GM15510 (cell line): ENCODE measurements around the gene CHMP4A.

ENCODE experiments used
- POLR2A ChIP-seq: IDR thresholded peaks from 3 replicates; pipeline ENCODE4 v1.6.1; 2011; ENCODE audit warnings: borderline replicate concordance; ENCODE audit not compliant: insufficient read length; ENCODE audit errors: extremely low read depth

CHMP4A gene

DNA sequence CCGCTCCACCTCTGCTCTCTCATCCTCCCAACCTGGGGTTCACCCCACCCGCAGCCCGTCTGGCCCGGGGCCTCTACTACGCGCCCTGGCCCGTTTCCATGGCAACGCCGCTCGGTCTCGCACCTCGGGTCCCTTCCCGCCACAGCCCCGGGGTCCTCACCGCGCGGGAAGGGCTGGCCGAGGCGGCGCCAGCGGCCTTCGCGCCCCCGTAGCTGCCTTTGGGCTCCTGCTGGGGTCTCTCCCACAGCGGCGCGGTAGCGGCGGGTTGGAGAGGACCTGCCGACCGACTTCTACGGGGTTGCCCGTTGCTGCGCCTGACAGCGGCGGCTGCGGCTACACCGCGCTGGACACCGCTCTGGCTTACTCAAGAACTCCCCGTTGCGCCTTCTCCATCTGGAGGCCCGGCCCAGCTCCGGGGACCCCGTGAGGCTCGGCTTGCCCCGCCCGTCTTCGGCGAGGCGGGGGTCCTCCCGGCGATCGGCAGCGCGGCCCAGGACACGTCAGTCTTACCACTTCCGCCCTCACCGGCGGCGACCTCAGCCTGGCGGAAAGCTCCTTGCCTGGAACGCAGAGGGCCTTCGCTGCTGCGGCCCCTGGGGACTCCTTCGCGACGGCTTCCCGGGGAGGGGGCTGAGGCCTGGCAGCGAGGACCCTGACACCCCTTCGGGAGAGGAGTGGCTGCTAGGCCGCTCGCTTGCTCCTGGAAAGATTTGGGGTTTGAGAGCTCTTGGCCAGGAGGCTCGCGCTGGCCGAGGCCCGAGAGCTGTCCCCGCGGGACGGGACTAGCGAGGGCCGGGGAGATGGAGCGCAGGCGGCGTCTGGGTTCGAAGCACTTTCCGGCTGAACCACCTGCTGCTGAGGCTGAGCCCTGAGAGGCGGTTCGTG lies 17.9 kb downstream of the CHMP4A start, which contains the start of gene TM9SF1:
TM9SF1 (minus strand) TSS at position 256 of the 885 bp plus-strand sequence. CDS start 422 bp downstream, outside the sequence.
- peak; percentile 67 for TF ChIP-seq POLR2A

DNA sequence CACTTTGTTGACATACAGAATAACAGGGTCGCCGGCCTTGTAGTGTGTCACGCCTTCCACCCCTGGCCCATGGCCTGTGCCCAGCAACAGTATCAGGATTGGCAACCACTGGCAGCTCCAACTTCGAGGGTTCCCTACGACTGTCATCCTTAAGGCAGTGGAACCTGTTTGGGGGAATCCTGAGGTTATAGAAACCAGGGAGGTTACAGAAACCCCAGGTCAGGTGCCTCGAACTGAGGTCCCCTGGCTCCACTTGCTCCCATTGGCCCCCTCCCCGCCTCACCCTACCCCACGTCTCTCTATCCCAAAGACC lies 18.5 kb downstream of the CHMP4A start:
- TF ChIP-seq POLR2A, result no peak

DNA sequence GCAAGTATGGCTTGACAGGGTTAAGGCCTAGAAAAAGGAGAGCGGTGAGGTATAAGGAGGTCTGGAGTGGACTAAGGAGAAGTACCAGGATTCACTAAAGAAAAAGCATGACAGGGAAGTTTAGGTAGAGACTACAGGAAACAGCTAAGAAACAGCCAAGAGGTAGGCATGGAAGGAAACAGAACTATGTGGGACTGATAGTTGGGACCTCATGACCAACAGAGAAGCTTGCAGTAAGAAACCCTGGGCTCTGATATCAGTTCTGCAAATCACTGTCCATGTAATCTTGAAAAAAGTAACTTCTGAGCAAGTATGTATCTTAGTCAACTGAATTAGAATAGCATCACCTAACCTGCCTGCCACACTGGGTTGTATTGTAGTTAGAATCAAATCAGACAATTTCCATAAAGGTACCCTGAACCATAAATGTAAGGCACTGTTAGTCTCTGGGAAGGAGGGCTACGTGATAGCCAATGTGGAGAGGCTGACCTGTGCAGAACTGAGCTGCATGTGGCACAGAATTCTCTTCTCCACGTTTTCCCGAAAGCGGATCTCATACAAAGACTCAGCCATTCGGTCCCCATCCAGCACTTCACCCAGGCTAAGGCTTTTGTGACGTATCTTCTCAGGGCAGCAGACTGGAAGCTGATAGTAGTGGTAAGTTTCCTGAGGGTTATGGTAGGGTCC lies 19.0 kb downstream of the CHMP4A start:
- TF ChIP-seq POLR2A, result no peak

DNA sequence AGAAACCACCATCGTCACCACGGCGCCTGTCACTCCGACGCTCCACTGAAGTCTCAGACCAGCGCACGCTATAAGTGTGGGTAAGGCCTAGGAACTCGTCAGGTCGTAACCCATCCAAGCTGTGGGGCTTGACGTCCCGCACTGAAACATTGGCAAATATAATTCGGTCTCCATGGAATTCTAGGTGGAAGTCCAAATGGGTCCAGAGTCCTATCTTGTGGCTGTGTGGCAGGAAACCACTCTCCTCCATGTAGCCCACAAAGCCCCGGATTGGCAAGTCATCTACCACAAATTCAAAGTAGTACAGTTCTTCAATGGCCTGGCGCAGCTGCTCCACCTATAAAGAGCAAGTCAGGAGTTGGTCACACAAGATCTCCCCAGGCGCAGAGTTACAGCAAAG lies 20.4 kb downstream of the CHMP4A start:
- no peak for TF ChIP-seq POLR2A

DNA sequence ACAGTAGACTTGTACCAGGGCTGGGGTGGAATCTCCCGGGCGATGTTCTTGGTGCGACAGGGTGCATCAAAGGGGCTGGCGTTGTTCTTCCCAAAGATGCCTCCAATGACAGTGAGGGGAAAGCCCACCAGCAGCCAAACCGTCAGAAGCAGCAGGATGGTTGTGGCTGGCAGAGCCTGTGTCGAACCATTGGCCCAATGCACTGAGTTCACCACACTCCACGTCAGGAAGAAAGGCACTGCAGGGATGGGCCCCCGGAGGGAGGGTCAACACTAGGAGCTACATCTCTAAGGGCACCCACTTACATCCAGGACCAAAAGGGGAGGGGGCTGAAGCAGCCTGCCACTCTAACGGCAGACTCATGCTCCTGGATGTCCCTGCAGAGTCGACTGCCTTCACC lies 22.9 kb downstream of the CHMP4A start:
- no peak for TF ChIP-seq POLR2A

DNA sequence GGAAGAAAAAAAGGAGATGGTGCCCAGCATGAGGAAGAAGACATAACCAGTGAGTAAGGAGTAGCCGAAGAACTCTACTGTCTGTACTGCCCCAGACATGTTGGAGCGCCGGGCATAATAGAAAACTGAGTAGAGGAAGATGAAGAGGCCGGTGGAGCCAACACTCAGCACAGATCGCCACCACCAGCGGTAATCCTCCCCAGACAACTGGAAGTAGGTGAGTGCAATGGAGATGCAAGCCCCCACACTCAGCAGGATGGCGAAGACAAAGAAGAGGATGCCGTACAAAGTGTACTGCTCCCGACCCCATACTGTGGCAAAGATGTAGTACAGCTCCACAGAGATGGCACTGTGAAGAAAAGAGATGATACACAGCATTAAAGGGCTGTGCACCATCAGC lies 23.8 kb downstream of the CHMP4A start:
- TF ChIP-seq POLR2A, result no peak

DNA sequence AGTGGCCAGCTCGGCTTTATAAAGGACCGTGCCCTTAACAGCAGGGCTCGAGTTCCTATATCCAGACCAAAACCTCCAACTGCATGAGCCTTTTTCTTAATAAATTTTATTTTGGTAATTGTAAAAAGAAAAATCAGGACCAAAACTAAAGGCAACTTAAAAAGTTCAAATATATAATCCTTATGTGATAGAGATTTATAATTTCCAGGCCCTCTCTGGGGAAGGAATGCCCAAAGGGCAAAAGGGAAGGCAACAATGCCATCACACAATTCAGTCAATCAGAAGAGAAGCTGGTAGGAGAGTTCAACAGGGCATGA lies 24.3 kb downstream of the CHMP4A start:
- TF ChIP-seq POLR2A, result no peak

DNA sequence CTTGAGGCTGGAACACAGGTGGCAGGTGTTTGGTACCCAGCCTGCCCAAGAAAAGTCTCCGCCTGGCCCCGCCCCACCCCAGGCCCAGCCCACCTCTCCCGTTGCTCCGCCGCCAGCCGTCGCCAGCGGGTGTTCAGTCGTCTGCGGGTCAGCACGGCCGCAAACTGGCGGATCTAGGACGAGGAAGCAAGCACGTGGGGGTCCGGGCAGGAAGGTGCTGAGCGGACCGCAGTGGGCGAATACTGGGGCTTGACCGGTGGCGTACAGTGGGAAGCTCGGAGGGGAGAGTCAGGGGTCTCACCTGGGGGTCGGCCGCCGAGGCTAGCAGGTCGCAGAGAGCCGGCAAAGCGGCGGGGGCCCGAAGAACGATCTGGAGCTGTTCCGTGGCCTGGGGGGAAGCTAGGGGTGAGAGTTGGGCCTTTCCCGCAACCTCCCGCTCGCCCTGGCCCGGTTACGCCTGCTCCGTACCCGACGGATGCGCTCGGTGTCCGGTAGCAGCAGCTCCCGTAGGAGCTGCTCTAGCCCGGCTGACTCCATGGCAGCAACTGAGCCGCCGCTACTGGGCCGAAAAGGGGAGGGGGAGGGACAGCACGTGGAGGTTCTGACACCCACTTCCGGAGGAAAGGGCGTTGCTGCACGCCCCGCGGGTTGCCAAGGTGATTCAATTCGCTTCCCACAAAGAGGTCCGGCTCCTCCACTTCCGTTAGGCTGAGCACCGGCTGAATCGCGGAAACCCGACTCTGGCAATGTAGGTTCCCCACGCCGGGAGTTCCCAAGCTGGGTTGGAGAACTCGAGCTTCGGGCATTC lies 24.8 kb downstream of the CHMP4A start, which contains the start of gene IPO4:
IPO4 (minus strand) TSS at position 566 of the 808 bp plus-strand sequence; CDS start at position 537, 29 bp downstream.
- peak; percentile 85 for TF ChIP-seq POLR2A

DNA sequence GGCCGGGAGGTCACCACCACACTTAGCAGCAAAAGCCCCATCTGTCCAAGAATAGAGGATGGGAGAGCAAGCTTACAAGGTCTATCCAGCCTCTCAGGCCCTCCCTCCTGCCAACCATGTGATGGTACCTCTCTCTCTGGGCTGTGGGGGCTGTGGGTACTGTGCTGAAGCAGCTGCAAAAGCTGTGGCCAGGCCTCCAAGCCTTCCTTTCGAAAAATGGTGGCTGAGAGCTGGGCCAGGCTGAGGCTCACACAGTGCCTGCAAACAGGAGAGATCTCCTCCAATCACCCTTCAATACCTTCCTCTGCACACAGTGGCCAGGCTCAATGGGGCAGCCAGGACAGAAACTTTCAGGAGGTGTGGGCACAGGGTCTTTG lies 25.8 kb downstream of the CHMP4A start:
- TF ChIP-seq POLR2A, result no peak

DNA sequence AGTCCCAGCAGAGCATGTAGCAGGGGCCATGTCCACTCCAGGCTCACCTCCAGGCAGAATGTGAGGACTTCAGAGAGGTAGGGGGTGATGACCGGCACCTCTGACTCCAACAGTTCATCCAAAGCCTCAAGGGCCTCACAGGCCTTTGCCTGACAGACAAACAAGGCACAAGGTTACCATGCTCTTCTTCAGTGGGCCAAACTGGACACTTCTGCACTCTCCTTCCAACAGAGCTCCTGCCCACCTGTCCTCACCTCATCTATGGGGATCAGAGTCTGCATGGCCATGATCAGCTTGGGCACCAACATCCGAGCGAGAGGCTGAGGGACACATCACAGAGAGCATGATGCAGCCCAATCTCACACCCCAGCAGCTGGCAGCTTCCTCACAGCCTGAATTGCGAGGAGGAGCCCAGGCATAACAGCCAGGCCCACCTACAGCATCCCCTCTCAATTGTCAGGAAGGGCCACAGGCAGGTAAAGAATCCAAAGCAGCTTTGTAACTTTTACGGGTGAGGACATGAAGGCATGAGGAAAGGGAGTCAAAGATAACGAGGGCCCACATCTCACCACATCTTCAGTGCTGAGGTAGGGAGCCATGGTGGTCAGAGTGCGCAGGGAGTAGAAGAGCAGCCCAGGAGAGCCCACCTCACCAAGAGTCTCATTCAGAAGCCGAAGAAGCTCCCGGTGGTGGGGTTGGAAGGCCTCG lies 26.3 kb downstream of the CHMP4A start:
- no peak for TF ChIP-seq POLR2A

DNA sequence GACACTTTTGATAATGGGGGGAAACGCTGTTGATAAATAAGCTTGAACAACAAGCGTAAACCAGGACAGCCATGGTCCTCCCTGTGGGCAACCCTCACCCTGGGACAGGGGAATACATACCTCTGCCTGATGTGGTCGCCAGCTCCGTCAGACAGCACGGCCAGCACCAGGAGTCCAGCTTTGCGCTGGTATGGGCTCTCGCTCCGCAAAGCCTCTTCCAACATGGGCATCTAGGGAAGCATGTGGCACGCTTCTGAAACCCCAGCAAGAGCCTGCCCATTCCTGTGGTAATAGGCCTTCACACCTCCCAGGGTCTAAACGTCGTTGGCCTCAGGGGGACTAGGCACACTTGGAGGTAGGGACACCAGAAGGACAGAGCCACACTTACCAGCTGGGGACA lies 27.5 kb downstream of the CHMP4A start:
- TF ChIP-seq POLR2A, result no peak

DNA sequence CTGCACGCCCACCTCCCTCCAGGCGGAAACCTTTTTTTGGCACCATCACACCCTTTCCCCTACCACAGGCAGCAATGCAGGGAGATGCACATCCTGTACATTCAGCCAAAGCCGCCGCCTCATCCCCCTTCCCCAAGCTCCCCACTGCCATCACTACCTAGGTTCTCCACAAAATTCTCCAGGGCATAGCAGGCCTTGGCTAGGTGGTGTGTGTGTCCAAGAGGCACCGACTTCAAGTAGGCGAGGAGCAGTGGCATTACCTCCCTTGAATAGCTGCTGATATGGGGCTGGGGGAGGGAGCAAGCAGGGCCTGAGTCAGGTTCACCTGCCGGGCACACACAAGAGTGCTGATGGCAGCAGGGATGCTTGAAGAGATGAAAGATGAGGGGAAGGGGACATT lies 28.3 kb downstream of the CHMP4A start:
- no peak for TF ChIP-seq POLR2A

DNA sequence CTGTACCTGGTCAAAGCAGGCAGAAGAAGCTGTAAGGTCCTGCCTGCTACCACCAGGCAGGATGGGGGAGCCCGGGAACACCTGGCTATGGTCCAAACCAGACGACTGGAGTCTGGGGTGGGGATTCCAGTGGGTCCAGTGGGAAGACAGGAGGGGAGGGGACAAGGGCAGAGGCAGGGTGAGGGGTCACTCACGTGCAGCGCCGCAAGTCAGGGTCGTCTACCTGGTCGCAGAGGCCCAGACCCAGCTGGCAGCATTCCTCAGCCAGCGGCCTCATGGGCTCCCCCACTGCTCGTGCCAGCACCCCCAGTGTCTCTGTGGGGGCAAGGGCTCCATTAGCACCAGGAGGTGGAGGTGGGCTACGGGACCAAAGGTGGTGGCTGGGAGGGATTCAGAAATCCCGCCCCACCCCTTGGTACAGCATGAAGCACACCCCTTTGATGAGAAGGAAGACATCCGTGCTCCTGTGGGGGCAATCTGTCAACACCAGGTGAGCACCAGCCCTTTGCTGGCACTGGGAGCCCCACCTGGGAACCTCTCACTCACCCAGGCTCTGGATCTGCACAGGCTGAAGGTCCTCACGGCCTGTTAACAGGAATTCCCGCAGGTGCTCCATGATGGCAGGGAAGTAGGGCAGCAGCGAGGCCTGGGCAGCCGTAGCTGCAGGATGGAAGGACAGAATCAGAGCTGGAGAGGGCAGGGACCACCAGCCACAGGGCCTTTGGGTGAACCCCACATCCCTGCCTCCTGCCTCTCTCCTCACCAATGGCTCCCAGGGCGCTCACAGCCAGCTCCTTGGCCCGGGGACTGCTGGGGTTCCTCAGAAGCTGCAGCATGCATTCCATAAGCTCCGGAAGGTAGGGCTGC lies 29.0 kb downstream of the CHMP4A start:
- no peak for TF ChIP-seq POLR2A

DNA sequence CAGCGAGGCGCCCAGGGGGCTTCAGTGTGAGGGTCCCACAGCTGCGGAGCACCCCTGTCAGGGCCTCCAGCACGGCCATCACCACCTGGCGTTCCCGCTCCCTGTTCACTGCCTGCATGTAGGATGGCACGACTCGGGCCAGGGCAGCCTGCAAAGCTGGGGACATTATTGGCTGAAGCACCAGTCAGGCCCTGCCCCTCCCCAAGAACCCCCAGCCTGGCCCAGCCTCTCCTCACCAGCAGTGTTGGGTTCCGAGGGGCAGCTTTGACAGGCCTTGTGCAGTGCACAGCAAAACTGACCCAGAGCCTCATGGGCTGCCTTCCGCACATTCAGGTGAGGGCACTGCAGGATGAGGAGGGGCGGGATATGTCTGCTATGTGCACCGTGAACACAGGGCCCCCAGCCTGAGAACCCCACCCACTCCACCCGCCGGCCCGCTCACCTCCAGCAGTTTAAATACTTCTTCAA lies 30.2 kb downstream of the CHMP4A start:
- peak; percentile 2 for TF ChIP-seq POLR2A
